ENCODE measurements around the gene DCXR.

The DCXR gene

GRCh38 chr17:82065638-82066303 lies 28.3 kb upstream of the DCXR start, which contains the start of gene DUS1L:
Gene DUS1L (minus strand): TSS chr17:82065804. CDS start chr17:82065059, 745 bp downstream.
- FAIRE-seq (peak; percentile 90), DNase-seq (ENCODE audit: insufficient read length) (peak; percentile 96)

GRCh38 chr17:82065193-82065637 lies 27.7 kb upstream of the DCXR start:
- DNase-seq (ENCODE audit: insufficient read length) (no peak), FAIRE-seq (no peak)
- no peak for TF ChIP-seq POLR2AphosphoS5 (IDR thresholded peaks at IDR 0.05; ENCODE audit: low read depth, low read length)
- TF ChIP-seq TAF1 (IDR thresholded peaks at IDR 0.05; ENCODE audit: borderline replicate concordance, low read depth, low read length), result no peak
- TF ChIP-seq POLR2A (IDR thresholded peaks at IDR 0.05; ENCODE audit: low read depth, low read length), result no peak

More at GRCh38 chr17:82065638-82066303, 28.3 kb upstream of the DCXR start, which contains the start of gene DUS1L:
- TF ChIP-seq TAF1 (IDR thresholded peaks at IDR 0.05; ENCODE audit: borderline replicate concordance, low read depth, low read length) (peak; percentile 83; the same call in 1 of the 2 replicates), POLR2A (IDR thresholded peaks at IDR 0.05; ENCODE audit: low read depth, low read length) (no peak), POLR2AphosphoS5 (IDR thresholded peaks at IDR 0.05; ENCODE audit: low read depth, low read length) (0 out of 2 replicates have a peak, but pooled peaks have one; percentile 34)

- no peak for TF ChIP-seq POLR2A (IDR thresholded peaks at IDR 0.05; ENCODE audit: low read depth, low read length)
- no peak for TF ChIP-seq POLR2AphosphoS5 (IDR thresholded peaks at IDR 0.05; ENCODE audit: low read depth, low read length)
- TF ChIP-seq TAF1 (IDR thresholded peaks at IDR 0.05; ENCODE audit: borderline replicate concordance, low read depth, low read length), result no peak
- FAIRE-seq, result no peak
- no peak for DNase-seq (ENCODE audit: insufficient read length)
Measured at GRCh38 chr17:82064433-82065192, 27.1 kb upstream of the DCXR start.

- no peak for DNase-seq (ENCODE audit: insufficient read length)
- TF ChIP-seq TAF1 (IDR thresholded peaks at IDR 0.05; ENCODE audit: borderline replicate concordance, low read depth, low read length) (no peak), POLR2A (IDR thresholded peaks at IDR 0.05; ENCODE audit: low read depth, low read length) (no peak), POLR2AphosphoS5 (IDR thresholded peaks at IDR 0.05; ENCODE audit: low read depth, low read length) (no peak)
- no peak for FAIRE-seq
Measured at GRCh38 chr17:82063424-82064415, 26.2 kb upstream of the DCXR start.

- no peak for DNase-seq (ENCODE audit: insufficient read length)
- TF ChIP-seq POLR2A (IDR thresholded peaks at IDR 0.05; ENCODE audit: low read depth, low read length), result no peak
- no peak for TF ChIP-seq TAF1 (IDR thresholded peaks at IDR 0.05; ENCODE audit: borderline replicate concordance, low read depth, low read length)
- TF ChIP-seq POLR2AphosphoS5 (IDR thresholded peaks at IDR 0.05; ENCODE audit: low read depth, low read length), result no peak
- no peak for FAIRE-seq
Measured at GRCh38 chr17:82062984-82063368, 25.5 kb upstream of the DCXR start.

GRCh38 chr17:82062076-82062983 lies 24.8 kb upstream of the DCXR start:
- DNase-seq (ENCODE audit: insufficient read length) (no peak), FAIRE-seq (no peak)
- TF ChIP-seq POLR2AphosphoS5 (IDR thresholded peaks at IDR 0.05; ENCODE audit: low read depth, low read length) (no peak), POLR2A (IDR thresholded peaks at IDR 0.05; ENCODE audit: low read depth, low read length) (0 out of 2 replicates have a peak, but pooled peaks have one; percentile 21)

GRCh38 chr17:82061047-82061925 lies 23.8 kb upstream of the DCXR start:
- FAIRE-seq (no peak), DNase-seq (ENCODE audit: insufficient read length) (no peak)
- no peak for TF ChIP-seq TAF1 (IDR thresholded peaks at IDR 0.05; ENCODE audit: borderline replicate concordance, low read depth, low read length)
- TF ChIP-seq POLR2AphosphoS5 (IDR thresholded peaks at IDR 0.05; ENCODE audit: low read depth, low read length), result no peak
- TF ChIP-seq POLR2A (IDR thresholded peaks at IDR 0.05; ENCODE audit: low read depth, low read length), result peak; percentile 13; the same call in 1 of the 2 replicates

- DNase-seq (ENCODE audit: insufficient read length), result no peak
- TF ChIP-seq POLR2AphosphoS5 (IDR thresholded peaks at IDR 0.05; ENCODE audit: low read depth, low read length) (no peak), TAF1 (IDR thresholded peaks at IDR 0.05; ENCODE audit: borderline replicate concordance, low read depth, low read length) (no peak), POLR2A (IDR thresholded peaks at IDR 0.05; ENCODE audit: low read depth, low read length) (no peak; the same call in 1 of the 2 replicates)
- FAIRE-seq, result no peak
Measured at GRCh38 chr17:82060614-82061013, 23.1 kb upstream of the DCXR start.

GRCh38 chr17:82060001-82060380 lies 22.5 kb upstream of the DCXR start:
- no peak for FAIRE-seq
- TF ChIP-seq TAF1 (IDR thresholded peaks at IDR 0.05; ENCODE audit: borderline replicate concordance, low read depth, low read length) (no peak), POLR2A (IDR thresholded peaks at IDR 0.05; ENCODE audit: low read depth, low read length) (no peak), POLR2AphosphoS5 (IDR thresholded peaks at IDR 0.05; ENCODE audit: low read depth, low read length) (no peak)
- DNase-seq (ENCODE audit: insufficient read length), result no peak
